Left cardiac atrium (tissue), 4 donors: Measurements from ENCODE around the gene RASGRP3. TPM values are rescaled to one million over a fixed set of nuclear protein-coding genes. Genes with fewer than 3 reads are reported as not detected.
A peak's percentile ranks its signal among the peaks of the same experiment; 100 is the strongest.
"Not testable (repeated sequence)": the region's sequence is repeated elsewhere in the genome, so short reads cannot be mapped to it uniquely, and the experiment has no call there.

ENCODE experiments used
- ATAC-seq, 2 donors: fragments of 200-7000 bp; cut with Tn5 transposase; one replicate each; pipeline ENCODE4 v1.9.1; 2020; ENCODE audit warnings: mild to moderate bottlenecking in 2 of 2, moderate library complexity in 2 of 2
- DNase-seq: peaks from one replicate; pipeline ENCODE4 v3.0.0-alpha.2; 2020
- intact Hi-C, 2 donors: fragments of 100-400 bp; cut with DNase I; formaldehyde crosslinking; loops; one replicate each; pipeline versions ENCODE4 v1.14.1 to v1.15.1; 2022 to 2023
- total RNA-seq, 2 donors: library from RNA; stranded (reverse); fragmentation: NEBNext Ultra II Directional; extraction: Animal tissue kit (Norgen Biotek cat#: 25700); gene quantifications; one replicate each; pipeline ENCODE4 v1.2.1, GENCODE V29; 2021
- donor health status: DM: no; HTN: yes; CAD: no.
- donor health status: DM: no; HTN: yes; CAD: no; lungs with severe emphysema.
- donor health status: DM: yes; HTN: yes; CAD: no.
- donor health status: Dilated cardiomyopathy.

RASGRP3 gene
- total RNA-seq, 2 donors from 2014 or later = 39.9 to 53.7 TPM

- ATAC-seq (no peak), DNase-seq (no peak)
- intact Hi-C loops = loop anchor here in 1 of 2 donors (10.0 kb wide), 1 partner anchor 114 kb away; no protein-coding TSS in a partner anchor
Observed at GRCh38 chr2:33451214-33451613, 25.2 kb upstream of the RASGRP3 start.

- ATAC-seq (no peak), DNase-seq (no peak)
- intact Hi-C loops = loop anchor here in 1 of 2 donors (10.0 kb wide), 1 partner anchor 113 kb away; no protein-coding TSS in a partner anchor
Observed at GRCh38 chr2:33451825-33452224, 24.6 kb upstream of the RASGRP3 start.

GRCh38 chr2:33452545-33452944 lies 23.9 kb upstream of the RASGRP3 start:
- ATAC-seq = no peak
- intact Hi-C loops = loop anchor here in 1 of 2 donors (10.0 kb wide), 1 partner anchor 112 kb away; no protein-coding TSS in a partner anchor
- DNase-seq = no peak

GRCh38 chr2:33453905-33454479 lies 22.5 kb upstream of the RASGRP3 start:
- no peak for DNase-seq
- no peak for ATAC-seq
- intact Hi-C loops = loop anchor here in 1 of 2 donors (10.0 kb wide), 1 partner anchor 111 kb away; no protein-coding TSS in a partner anchor

GRCh38 chr2:33457556-33458247 lies 18.7 kb upstream of the RASGRP3 start:
- peak; percentile 38 for DNase-seq
- intact Hi-C loops = loop anchor here in 1 of 2 donors (10.0 kb wide), 1 partner anchor 107 kb away; no protein-coding TSS in a partner anchor
- ATAC-seq = peak; percentile 92 to 93

GRCh38 chr2:33458248-33458819 lies 18.1 kb upstream of the RASGRP3 start:
- intact Hi-C loops = loop anchor here in 1 of 2 donors (10.0 kb wide), 1 partner anchor 106 kb away; no protein-coding TSS in a partner anchor
- ATAC-seq (peak; percentile 51 to 59), DNase-seq (no peak)

- ATAC-seq = no peak
Observed at GRCh38 chr2:33459745-33460144, 16.7 kb upstream of the RASGRP3 start.

GRCh38 chr2:33462512-33462911 lies 13.9 kb upstream of the RASGRP3 start:
- intact Hi-C loops, DNase-seq, ATAC-seq: not testable (repeated sequence)

More at GRCh38 chr2:33459745-33460144, 16.7 kb upstream of the RASGRP3 start:
- no peak for DNase-seq
- intact Hi-C loops = loop anchor here in 1 of 2 donors (10.0 kb wide), 1 partner anchor 105 kb away; no protein-coding TSS in a partner anchor

GRCh38 chr2:33467413-33467812 lies 9.0 kb upstream of the RASGRP3 start:
- DNase-seq = no peak
- no peak for ATAC-seq
- intact Hi-C loops = no loop called here

- no peak for DNase-seq
- no peak for ATAC-seq
- intact Hi-C loops = no loop called here
Observed at GRCh38 chr2:33469238-33469637, 7.2 kb upstream of the RASGRP3 start.

- intact Hi-C loops = loop anchor here in 1 of 2 donors (5.0 to 10.0 kb wide), 2 partner anchors 59 to 112 kb away; no protein-coding TSS in a partner anchor
- ATAC-seq = peak; percentile 67 to 74
- DNase-seq = peak; percentile 79
Observed at GRCh38 chr2:33475224-33476130, 972 bp upstream of the RASGRP3 start.

GRCh38 chr2:33476793-33477190 lies 343 bp downstream of the RASGRP3 start:
- DNase-seq (no peak), ATAC-seq (no peak)
- intact Hi-C loops = loop anchor here in 1 of 2 donors (5.0 to 10.0 kb wide), 2 partner anchors 58 to 111 kb away; no protein-coding TSS in a partner anchor

- ATAC-seq (peak in 1 of 2 donors; percentile 12), DNase-seq (peak; percentile 44)
- intact Hi-C loops = loop anchor here in 1 of 2 donors (5.0 to 10.0 kb wide), 2 partner anchors 57 to 110 kb away; no protein-coding TSS in a partner anchor
Observed at GRCh38 chr2:33477473-33478468, 1.3 kb downstream of the RASGRP3 start.

GRCh38 chr2:33478968-33479731 lies 2.7 kb downstream of the RASGRP3 start:
- intact Hi-C loops = loop anchor here in 1 of 2 donors (5.0 to 10.0 kb wide), 2 partner anchors 56 to 108 kb away; no protein-coding TSS in a partner anchor
- DNase-seq = peak; percentile 25
- ATAC-seq = peak; percentile 15 to 17

- intact Hi-C loops = loop anchor here in 1 of 2 donors (5.0 kb wide), 1 partner anchor 50 kb away; no protein-coding TSS in a partner anchor
- DNase-seq (no peak), ATAC-seq (peak; percentile 46 to 50)
Observed at GRCh38 chr2:33482518-33482917, 6.1 kb downstream of the RASGRP3 start.

GRCh38 chr2:33484042-33484621 lies 7.7 kb downstream of the RASGRP3 start:
- DNase-seq (no peak), ATAC-seq (no peak)
- intact Hi-C loops = loop anchor here in 1 of 2 donors (5.0 kb wide), 1 partner anchor 48 kb away; no protein-coding TSS in a partner anchor
